ENCODE data around the gene TMUB2.

TMUB2 gene

GRCh38 chr17:44170135-44170498 lies 16.7 kb upstream of the TMUB2 start:
- no peak for TF ChIP-seq CTCF (IDR thresholded peaks at IDR 0.05; ENCODE audit: control insufficient read depth, extremely low read depth, insufficient read depth)
- DNase-seq (ENCODE audit: low read depth) = no peak
- no peak overlapping the region for H3K4me3 ChIP-seq (ENCODE audit: low read depth, low read length)

GRCh38 chr17:44170499-44171201 lies 16.1 kb upstream of the TMUB2 start, which contains the start of gene ASB16:
TSS of gene ASB16 (plus strand) at chr17:44170704. CDS start at chr17:44170790, 86 bp downstream.
- no peak for DNase-seq (ENCODE audit: low read depth)
- TF ChIP-seq CTCF (IDR thresholded peaks at IDR 0.05; ENCODE audit: control insufficient read depth, extremely low read depth, insufficient read depth) = no peak
- H3K4me3 ChIP-seq (ENCODE audit: low read depth, low read length) = no peak within 1 kb of the TSS

- DNase-seq (ENCODE audit: low read depth) = no peak
- no peak for TF ChIP-seq CTCF (IDR thresholded peaks at IDR 0.05; ENCODE audit: control insufficient read depth, extremely low read depth, insufficient read depth)
These were observed 14.8 kb upstream of the TMUB2 start for GRCh38 chr17:44171931-44172455.

GRCh38 chr17:44174427-44174826 lies 12.3 kb upstream of the TMUB2 start:
- no peak for DNase-seq (ENCODE audit: low read depth)
- no peak for TF ChIP-seq CTCF (IDR thresholded peaks at IDR 0.05; ENCODE audit: control insufficient read depth, extremely low read depth, insufficient read depth)
- no peak overlapping the region for H3K4me3 ChIP-seq (ENCODE audit: low read depth, low read length)

More at GRCh38 chr17:44171931-44172455, 14.8 kb upstream of the TMUB2 start:
- no peak overlapping the region for H3K4me3 ChIP-seq (ENCODE audit: low read depth, low read length)

GRCh38 chr17:44176257-44176656 lies 10.5 kb upstream of the TMUB2 start:
- no peak for DNase-seq (ENCODE audit: low read depth)
- TF ChIP-seq CTCF (IDR thresholded peaks at IDR 0.05; ENCODE audit: control insufficient read depth, extremely low read depth, insufficient read depth) = no peak

GRCh38 chr17:44176671-44177501 lies 9.9 kb upstream of the TMUB2 start:
- no peak for DNase-seq (ENCODE audit: low read depth)
- no peak overlapping the region for H3K4me3 ChIP-seq (ENCODE audit: low read depth, low read length)
- TF ChIP-seq CTCF (IDR thresholded peaks at IDR 0.05; ENCODE audit: control insufficient read depth, extremely low read depth, insufficient read depth) = no peak

More at GRCh38 chr17:44176257-44176656, 10.5 kb upstream of the TMUB2 start:
- no peak overlapping the region for H3K4me3 ChIP-seq (ENCODE audit: low read depth, low read length)
